ENCODE data around the gene AP3S2.

- TF ChIP-seq CTCF (IDR thresholded peaks at IDR 0.05) (no peak), EP300 (IDR thresholded peaks at IDR 0.05) (no peak), POLR2A (IDR thresholded peaks at IDR 0.05) (no peak)
These were observed 17.3 kb upstream of the AP3S2 start for GRCh38 chr15:89910891-89911626.
